Measurements from ENCODE around the gene P2RX2.

Gene P2RX2

GRCh38 chr12:132618683-132619043, at the start of gene P2RX2:
P2RX2 (plus strand) TSS chr12:132618776; CDS start chr12:132618817, 41 bp downstream.
- TF ChIP-seq CTCF (IDR thresholded peaks at IDR 0.05): no peak

- no peak for TF ChIP-seq CTCF (IDR thresholded peaks at IDR 0.05)
These were observed 49.6 kb upstream of the P2RX2 start for GRCh38 chr12:132568826-132569480.

- no peak for TF ChIP-seq CTCF (IDR thresholded peaks at IDR 0.05)
These were observed 48.6 kb upstream of the P2RX2 start for GRCh38 chr12:132569856-132570480.

GRCh38 chr12:132570635-132571034, 47.9 kb upstream of the P2RX2 start:
- no peak for TF ChIP-seq CTCF (IDR thresholded peaks at IDR 0.05)

- no peak for TF ChIP-seq CTCF (IDR thresholded peaks at IDR 0.05)
These were observed 47.5 kb upstream of the P2RX2 start for GRCh38 chr12:132571051-132571450.

- no peak for TF ChIP-seq CTCF (IDR thresholded peaks at IDR 0.05)
These were observed 47.0 kb upstream of the P2RX2 start for GRCh38 chr12:132571598-132571997.

- no peak for TF ChIP-seq CTCF (IDR thresholded peaks at IDR 0.05)
These were observed 46.5 kb upstream of the P2RX2 start for GRCh38 chr12:132572106-132572505.
